ENCODE results near the gene CPNE5.

- TF ChIP-seq POLR2A (IDR thresholded peaks at IDR 0.05; ENCODE audit: low read depth, low read length), result no peak
- no peak for TF ChIP-seq TAF1 (IDR thresholded peaks at IDR 0.05; ENCODE audit: borderline replicate concordance, low read depth, low read length)
- no peak for TF ChIP-seq POLR2AphosphoS5 (IDR thresholded peaks at IDR 0.05; ENCODE audit: low read depth, low read length)
Measured at GRCh38 chr6:36729161-36729524, 110.1 kb downstream of the CPNE5 start.
